Heart left ventricle (tissue), 16 donors: ENCODE data around the gene FRMD7. TPM values are rescaled to one million over a fixed set of nuclear protein-coding genes. Genes with fewer than 3 reads are reported as not detected.

ENCODE experiments used
- ATAC-seq, 4 donors: fragments of 200-7000 bp; cut with Tn5 transposase; one replicate each; pipeline ENCODE4 v1.9.1; 2020 to 2022; ENCODE audit warnings: moderate library complexity in 4 of 4, mild to moderate bottlenecking in 3 of 4, moderate number of reproducible peaks in 1 of 4
- DNase-seq, 5 donors: peaks; one replicate each; pipeline ENCODE4 v3.0.0-alpha.2; 2020
- H3K27ac ChIP-seq, 12 donors: fragments of 200-600 bp; sonication (generic) in 4 of 12; one replicate each; pipeline versions ENCODE4 v1.5.0 to v1.8.0; 2016 to 2022; ENCODE audit warnings: mild to moderate bottlenecking in 2 of 12
- H3K27me3 ChIP-seq, 9 donors: fragments of 200-600 bp; sonication (generic) in 2 of 9; one replicate each; pipeline versions ENCODE4 v1.5.1 to v1.8.0; 2016 to 2022; ENCODE audit warnings: mild to moderate bottlenecking in 3 of 9
- H3K36me3 ChIP-seq, 9 donors: fragments of 200-600 bp; sonication (generic) in 2 of 9; one replicate each; pipeline versions ENCODE4 v1.5.0 to v1.8.0; 2018 to 2022; ENCODE audit warnings: mild to moderate bottlenecking in 2 of 9
- H3K4me1 ChIP-seq, 12 donors: fragments of 200-600 bp; sonication (generic) in 4 of 12; one replicate each; pipeline versions ENCODE4 v1.5.0 to v1.8.0; 2016 to 2022; ENCODE audit warnings: mild to moderate bottlenecking in 3 of 12
- H3K4me3 ChIP-seq, 12 donors: fragments of 200-600 bp; sonication (generic) in 4 of 12; one replicate each; pipeline versions ENCODE4 v1.5.0 to v1.8.0; 2017 to 2022; ENCODE audit warnings: mild to moderate bottlenecking in 9 of 12, moderate library complexity in 4 of 12
- H3K9me3 ChIP-seq, 12 donors: fragments of 200-600 bp; sonication (generic) in 4 of 12; one replicate each; pipeline versions ENCODE4 v1.5.0 to v1.8.0; 2016 to 2022; ENCODE audit warnings: mild to moderate bottlenecking in 1 of 12
- POLR2A ChIP-seq, 2 donors: fragments of 450-650 bp; IDR thresholded peaks; one replicate each; pipeline ENCODE4 v1.6.1; 2017; ENCODE audit warnings: antibody characterized with exemption in 2 of 2, mild to moderate bottlenecking in 2 of 2, moderate library complexity in 2 of 2
- WGBS, 4 donors: extraction: QIAGEN DNeasy Blood & Tissue Kit in 2 of 4; methylation state at CpG; one replicate each; pipeline versions ENCODE4 v1.1.5 to v1.1.7; 2013 to 2018; 5-methylcytosine and 5-hydroxymethylcytosine counted together
- intact Hi-C, 10 donors: fragments of 100-400 bp; cut with DNase I; formaldehyde crosslinking; loops; one replicate each; pipeline versions ENCODE4 v1.11.1 to v1.14.2; 2022
- polyA plus RNA-seq, 2 donors: library from polyadenylated mRNA; stranded (reverse); fragments of 200-250 nt; gene quantifications; one replicate each; pipeline ENCODE4 v1.2.3, GENCODE V29; 2013
- total RNA-seq, 9 donors: library from RNA; depleted of rRNA in 2 of 9; stranded (reverse); fragments of >200 nt in 2 of 9; fragmentation: NEBNext Ultra II Directional in 3 of 9; extraction: Animal tissue kit (Norgen Biotek cat#: 25700) in 3 of 9; gene quantifications; one replicate each; pipeline versions ENCODE4 v1.1.0 to v1.2.4, GENCODE V29; 2016 to 2023
- TF ChIP-seq, protein P1 (sequence below), 12 donors: fragments of 200-600 bp; sonication (generic) in 4 of 12; IDR thresholded peaks; one replicate each; pipeline versions ENCODE4 v1.5.0 to v1.8.0; 2018 to 2022; ENCODE audit warnings: antibody characterized with exemption in 12 of 12, mild to moderate bottlenecking in 5 of 12
- donor health status: ischemic (EF 13 %, LVEDD 7.1; RV severe dilation, severe dysfunction).
- donor health status: healthy with polysubstance abuse.
- donor health status: DM: no; HTN: yes; CAD: no.
- donor health status: DM: no; HTN: no; CAD: no.
- donor health status: ischemic (EF 25% LVEDD 6.9; RV normal size, moderate dysfunction).
- donor health status: ischemic (EF 25% LVEDD 5.7; RV mildly dilated, moderate dysfunction).
- donor health status: healthy.
- donor health status: DM: yes; HTN: yes; CAD: no.
- donor health status: ischemic (EF 35%, LVEDD 5.7; RV mildly dilated, moderate dysfunction).
- donor health status: nonischemic (EF 11% LVEDD 7.7; RV severe dilation, severe dysfunction).
- donor health status: DM: yes; HTN: yes; CAD: no.
- donor health status: PGD.
- donor health status: ischemic (EF 29% LVEDD 5.4; RV normal size, mild dysfunction).
- donor health status: nonischemic (EF 23%, LVEDD 6.1; RV moderate dilation, normal function).

Gene FRMD7
- total and polyA plus RNA-seq, 11 donors: 0.04 to 0.66 (median 0.27) TPM; not detected in 6

DNA sequence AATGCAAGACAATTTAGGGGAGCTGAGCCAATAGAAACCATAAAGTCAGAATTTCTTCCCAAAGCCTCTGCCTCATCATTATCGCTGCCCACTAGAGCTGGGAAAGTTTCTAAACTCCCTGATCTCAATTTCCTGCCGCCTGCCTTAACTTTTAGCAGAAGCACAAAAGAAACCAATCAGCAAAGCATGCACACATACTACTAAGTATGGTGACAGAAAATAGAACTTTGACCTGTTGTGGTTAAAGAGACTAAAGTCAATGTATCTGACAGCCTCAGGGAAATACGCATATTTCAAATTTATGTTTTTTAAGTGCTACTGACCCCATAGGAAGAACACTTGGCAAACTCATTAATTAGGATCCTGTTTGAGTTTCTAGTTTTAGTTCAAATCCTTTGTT, 94.7 kb downstream of the FRMD7 start:
- WGBS, 4 donors: 67 to 81% (median 71%) methylated on average over 3 of the region's 3 CpGs
- intact Hi-C loops: no loop called here

DNA sequence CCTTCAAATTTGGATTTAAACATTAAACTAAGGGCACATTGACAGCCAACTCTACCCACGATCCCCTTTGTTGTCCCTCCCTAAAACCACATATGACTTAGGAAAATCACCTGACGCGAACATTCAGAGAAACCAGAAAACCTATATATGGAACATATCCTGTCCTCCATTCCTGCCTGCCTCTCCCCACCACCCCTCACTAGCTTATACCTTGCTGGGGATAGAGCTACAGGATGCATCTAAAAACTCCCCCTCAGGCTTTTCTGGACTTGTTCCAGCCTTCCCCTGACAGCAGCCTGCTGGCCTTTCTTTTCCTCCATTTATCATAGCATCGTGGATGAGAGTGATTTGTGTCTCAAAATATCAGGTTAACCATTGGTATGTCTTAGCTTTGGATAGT, 96.0 kb downstream of the FRMD7 start:
- no peaks in the 10 kb centered on the region for H3K36me3 ChIP-seq
- H3K27ac ChIP-seq: no peak overlapping the region
- 49 to 66% (median 57%) methylated on average over 4 of the region's 4 CpGs for WGBS, 4 donors
- intact Hi-C loops: no loop called here
- TF ChIP-seq, protein P1, sequence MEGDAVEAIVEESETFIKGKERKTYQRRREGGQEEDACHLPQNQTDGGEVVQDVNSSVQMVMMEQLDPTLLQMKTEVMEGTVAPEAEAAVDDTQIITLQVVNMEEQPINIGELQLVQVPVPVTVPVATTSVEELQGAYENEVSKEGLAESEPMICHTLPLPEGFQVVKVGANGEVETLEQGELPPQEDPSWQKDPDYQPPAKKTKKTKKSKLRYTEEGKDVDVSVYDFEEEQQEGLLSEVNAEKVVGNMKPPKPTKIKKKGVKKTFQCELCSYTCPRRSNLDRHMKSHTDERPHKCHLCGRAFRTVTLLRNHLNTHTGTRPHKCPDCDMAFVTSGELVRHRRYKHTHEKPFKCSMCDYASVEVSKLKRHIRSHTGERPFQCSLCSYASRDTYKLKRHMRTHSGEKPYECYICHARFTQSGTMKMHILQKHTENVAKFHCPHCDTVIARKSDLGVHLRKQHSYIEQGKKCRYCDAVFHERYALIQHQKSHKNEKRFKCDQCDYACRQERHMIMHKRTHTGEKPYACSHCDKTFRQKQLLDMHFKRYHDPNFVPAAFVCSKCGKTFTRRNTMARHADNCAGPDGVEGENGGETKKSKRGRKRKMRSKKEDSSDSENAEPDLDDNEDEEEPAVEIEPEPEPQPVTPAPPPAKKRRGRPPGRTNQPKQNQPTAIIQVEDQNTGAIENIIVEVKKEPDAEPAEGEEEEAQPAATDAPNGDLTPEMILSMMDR (IDR thresholded peaks at IDR 0.05): no peak
- no peak for TF ChIP-seq POLR2A (IDR thresholded peaks at IDR 0.05)
- H3K27me3 ChIP-seq: peaks cover 0 to 50% (median 0%) of the 10 kb centered on the region in 9 donors
- no peak for DNase-seq
- H3K4me3 ChIP-seq: no peak overlapping the region
- ATAC-seq: no peak
- H3K4me1 ChIP-seq: no peaks in the 10 kb centered on the region
- no peaks in the 10 kb centered on the region for H3K9me3 ChIP-seq

More for the DNA sequence above, 94.7 kb downstream of the FRMD7 start:
- Histone ChIP-seq H3K4me1 (no peaks in the 10 kb centered on the region), H3K27ac (no peak overlapping the region), H3K36me3 (no peaks in the 10 kb centered on the region), H3K27me3 (peaks cover 0 to 49% (median 0%) of the 10 kb centered on the region in 9 donors), H3K4me3 (no peak overlapping the region), H3K9me3 (no peaks in the 10 kb centered on the region)
- TF ChIP-seq, protein P1 (IDR thresholded peaks at IDR 0.05): no peak
- TF ChIP-seq POLR2A (IDR thresholded peaks at IDR 0.05): no peak
- ATAC-seq: no peak
- DNase-seq: no peak

DNA sequence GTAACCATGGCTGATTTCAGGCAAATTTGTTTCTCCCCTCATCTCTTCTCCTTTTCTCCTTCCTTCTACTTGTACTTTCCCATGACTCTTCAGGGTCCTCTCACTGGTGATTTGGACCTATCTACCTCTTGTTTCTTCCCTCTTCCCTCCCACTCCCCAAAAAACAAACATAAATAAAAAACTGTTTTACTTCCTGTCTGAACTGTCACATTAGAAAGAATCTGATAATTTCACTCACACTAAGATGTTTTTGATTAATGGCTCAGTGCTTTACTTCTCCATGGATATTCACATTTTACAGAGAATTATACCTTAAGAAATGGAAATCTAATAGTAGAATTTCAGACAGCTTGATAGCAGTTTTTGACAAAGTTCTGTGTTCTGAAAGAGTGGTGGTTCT, 97.6 kb downstream of the FRMD7 start:
- Histone ChIP-seq H3K9me3 (no peaks in the 10 kb centered on the region), H3K27me3 (peaks cover 0 to 49% (median 0%) of the 10 kb centered on the region in 9 donors), H3K4me1 (no peaks in the 10 kb centered on the region), H3K27ac (no peak overlapping the region), H3K4me3 (no peak overlapping the region), H3K36me3 (no peaks in the 10 kb centered on the region)
- DNase-seq: no peak
- TF ChIP-seq POLR2A (IDR thresholded peaks at IDR 0.05): no peak
- TF ChIP-seq, protein P1 (IDR thresholded peaks at IDR 0.05): no peak
- intact Hi-C loops: no loop called here
- ATAC-seq: no peak

Other genes starting within 250 kb of the FRMD7 start
- 1 to 10 TPM in 7 of 9 donors, under 1 TPM in 2; 0.43 to 4.9 (median 1.6) TPM for gene STK26, start 104.7 kb downstream of the FRMD7 start, total RNA-seq
- gene STK26, start 104.7 kb downstream of the FRMD7 start, polyA plus RNA-seq: under 1 TPM; 0.71 to 0.91 TPM
- 10 to 100 TPM in 7 of 9 donors, 1 to 10 TPM in 2; 8.2 to 23.6 (median 16.7) TPM for gene RAP2C, start 91.4 kb upstream of the FRMD7 start, total RNA-seq
- 10 to 100 TPM in 1 of 2 donors, 1 to 10 TPM in 1; 9.0 to 11.4 TPM for gene RAP2C, start 91.4 kb upstream of the FRMD7 start, polyA plus RNA-seq